Measurements from ENCODE around the gene NRN1. TPM values are rescaled to one million over a fixed set of nuclear protein-coding genes. Genes with fewer than 3 reads are reported as not detected.
A peak's percentile ranks its signal among the peaks of the same experiment; 100 is the strongest.

Gene NRN1
- total RNA-seq, 3 donors from 2014 or later (not counting 1 experiment from before 2014, with no cell fraction given), result not detected

DNA sequence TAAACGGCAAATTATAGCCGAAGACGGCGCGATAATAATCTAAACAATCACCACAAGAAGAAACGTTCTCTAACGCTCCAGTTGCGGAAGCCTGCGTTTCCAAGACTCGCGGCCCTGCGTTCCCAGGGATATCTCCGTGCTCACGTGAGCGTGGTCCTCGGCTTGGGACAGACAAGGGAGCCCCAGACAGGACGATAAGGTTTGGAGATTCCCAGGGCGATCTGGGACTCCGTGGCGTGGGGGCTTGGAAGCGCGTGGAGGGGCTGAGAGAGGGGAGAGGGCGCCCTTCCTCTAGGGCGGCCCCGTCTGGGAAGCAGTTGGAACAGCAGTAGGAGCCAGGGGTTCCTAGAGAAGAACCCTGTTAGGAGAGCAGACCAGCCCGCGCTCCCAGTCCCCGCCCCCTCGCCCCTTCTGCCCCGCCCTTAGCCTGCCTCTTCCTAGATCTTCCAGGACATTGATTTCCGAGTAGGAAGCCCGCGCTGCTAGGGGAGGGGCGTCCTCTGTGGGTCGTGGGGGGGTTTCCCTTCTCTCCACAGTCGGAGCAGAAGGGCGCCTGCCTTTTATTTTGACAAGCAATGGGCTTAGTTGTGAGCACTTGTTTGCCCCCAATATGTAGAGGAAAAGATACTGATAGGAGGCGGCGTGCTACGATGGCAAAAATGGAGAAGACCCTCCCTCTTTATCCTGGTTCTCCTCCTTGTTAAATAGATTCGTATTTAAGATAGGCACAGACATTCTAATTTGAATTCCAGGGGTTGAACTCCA is 10.6 kb downstream of the NRN1 start:
- H3K36me3 ChIP-seq (ENCODE audit: control insufficient read depth, insufficient read depth, low read length), result no peaks in the 10 kb centered on the region
- DNase-seq (peak in 1 of 2 donors; percentile 33), ATAC-seq (peak in 2 of 3 donors; percentile 14 to 19)
- WGBS (ENCODE audit: insufficient coverage), result 6% methylated on average over 38 of the region's 41 CpGs
- H3K9me3 Mint-ChIP-seq, result no peaks in the 10 kb centered on the region
- H3K9me3 ChIP-seq (ENCODE audit: control insufficient read depth, insufficient read depth, low read length), result peaks cover 31% of the 10 kb centered on the region
- TF ChIP-seq, protein P1, sequence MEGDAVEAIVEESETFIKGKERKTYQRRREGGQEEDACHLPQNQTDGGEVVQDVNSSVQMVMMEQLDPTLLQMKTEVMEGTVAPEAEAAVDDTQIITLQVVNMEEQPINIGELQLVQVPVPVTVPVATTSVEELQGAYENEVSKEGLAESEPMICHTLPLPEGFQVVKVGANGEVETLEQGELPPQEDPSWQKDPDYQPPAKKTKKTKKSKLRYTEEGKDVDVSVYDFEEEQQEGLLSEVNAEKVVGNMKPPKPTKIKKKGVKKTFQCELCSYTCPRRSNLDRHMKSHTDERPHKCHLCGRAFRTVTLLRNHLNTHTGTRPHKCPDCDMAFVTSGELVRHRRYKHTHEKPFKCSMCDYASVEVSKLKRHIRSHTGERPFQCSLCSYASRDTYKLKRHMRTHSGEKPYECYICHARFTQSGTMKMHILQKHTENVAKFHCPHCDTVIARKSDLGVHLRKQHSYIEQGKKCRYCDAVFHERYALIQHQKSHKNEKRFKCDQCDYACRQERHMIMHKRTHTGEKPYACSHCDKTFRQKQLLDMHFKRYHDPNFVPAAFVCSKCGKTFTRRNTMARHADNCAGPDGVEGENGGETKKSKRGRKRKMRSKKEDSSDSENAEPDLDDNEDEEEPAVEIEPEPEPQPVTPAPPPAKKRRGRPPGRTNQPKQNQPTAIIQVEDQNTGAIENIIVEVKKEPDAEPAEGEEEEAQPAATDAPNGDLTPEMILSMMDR (IDR thresholded peaks at IDR 0.05), result no peak
- peaks cover 53 to 60% of the 10 kb centered on the region in 2 donors for H3K4me1 Mint-ChIP-seq
- H3K27ac ChIP-seq (ENCODE audit: low read length), result no peak overlapping the region
- intact Hi-C loops (cut with micrococcal nuclease), result no loop called here
- peak overlapping the region; percentile 53 for H3K4me3 ChIP-seq (ENCODE audit: low read length)
- H3K27me3 Mint-ChIP-seq (ENCODE audit: low read depth in 2 of 2), result peaks cover 76 to 95% of the 10 kb centered on the region in 2 donors
- no peaks in the 10 kb centered on the region for H3K36me3 Mint-ChIP-seq
- H3K27ac Mint-ChIP-seq, result peak overlapping the region; percentile 51 to 79
- peak overlapping the region; percentile 89 for H3K4me3 Mint-ChIP-seq
- H3K27me3 ChIP-seq (ENCODE audit: control insufficient read depth, insufficient read depth, low read length), result peaks cover 89% of the 10 kb centered on the region
- H3K4me1 ChIP-seq (ENCODE audit: control insufficient read depth, insufficient read depth, low read length), result peaks cover 59% of the 10 kb centered on the region

DNA sequence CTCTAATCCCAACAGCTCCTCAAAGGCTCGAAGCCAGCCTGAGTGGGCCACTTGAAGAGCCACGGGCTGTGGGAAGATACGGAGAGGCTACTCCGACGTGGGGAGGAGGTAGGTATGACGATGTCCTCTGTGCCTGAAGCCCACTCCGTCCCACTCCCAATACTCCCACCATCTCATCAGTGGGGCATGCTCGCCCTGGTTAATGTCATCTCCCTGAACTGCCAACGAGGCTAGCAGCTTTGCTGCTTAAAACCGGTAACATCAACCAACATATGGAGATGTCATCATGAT is 11.1 kb downstream of the NRN1 start:
- no peaks in the 10 kb centered on the region for H3K9me3 Mint-ChIP-seq
- Histone ChIP-seq H3K4me3 (ENCODE audit: low read length) (no peak overlapping the region), H3K4me1 (ENCODE audit: control insufficient read depth, insufficient read depth, low read length) (peaks cover 59% of the 10 kb centered on the region), H3K27ac (ENCODE audit: low read length) (no peak overlapping the region), H3K36me3 (ENCODE audit: control insufficient read depth, insufficient read depth, low read length) (no peaks in the 10 kb centered on the region), H3K27me3 (ENCODE audit: control insufficient read depth, insufficient read depth, low read length) (peaks cover 86% of the 10 kb centered on the region), H3K9me3 (ENCODE audit: control insufficient read depth, insufficient read depth, low read length) (peaks cover 30% of the 10 kb centered on the region)
- H3K4me3 Mint-ChIP-seq, result peak overlapping the region; percentile 82
- ATAC-seq (no peak), DNase-seq (peak in 1 of 2 donors; percentile 33)
- peak overlapping the region; percentile 51 to 79 for H3K27ac Mint-ChIP-seq
- no peaks in the 10 kb centered on the region for H3K36me3 Mint-ChIP-seq
- H3K27me3 Mint-ChIP-seq (ENCODE audit: low read depth in 2 of 2), result peaks cover 79 to 95% of the 10 kb centered on the region in 2 donors
- 8% methylated on average over 4 of the region's 10 CpGs for WGBS (ENCODE audit: insufficient coverage)
- intact Hi-C loops (cut with micrococcal nuclease), result no loop called here
- peaks cover 53 to 60% of the 10 kb centered on the region in 2 donors for H3K4me1 Mint-ChIP-seq
- TF ChIP-seq, protein P1 (IDR thresholded peaks at IDR 0.05), result no peak

DNA sequence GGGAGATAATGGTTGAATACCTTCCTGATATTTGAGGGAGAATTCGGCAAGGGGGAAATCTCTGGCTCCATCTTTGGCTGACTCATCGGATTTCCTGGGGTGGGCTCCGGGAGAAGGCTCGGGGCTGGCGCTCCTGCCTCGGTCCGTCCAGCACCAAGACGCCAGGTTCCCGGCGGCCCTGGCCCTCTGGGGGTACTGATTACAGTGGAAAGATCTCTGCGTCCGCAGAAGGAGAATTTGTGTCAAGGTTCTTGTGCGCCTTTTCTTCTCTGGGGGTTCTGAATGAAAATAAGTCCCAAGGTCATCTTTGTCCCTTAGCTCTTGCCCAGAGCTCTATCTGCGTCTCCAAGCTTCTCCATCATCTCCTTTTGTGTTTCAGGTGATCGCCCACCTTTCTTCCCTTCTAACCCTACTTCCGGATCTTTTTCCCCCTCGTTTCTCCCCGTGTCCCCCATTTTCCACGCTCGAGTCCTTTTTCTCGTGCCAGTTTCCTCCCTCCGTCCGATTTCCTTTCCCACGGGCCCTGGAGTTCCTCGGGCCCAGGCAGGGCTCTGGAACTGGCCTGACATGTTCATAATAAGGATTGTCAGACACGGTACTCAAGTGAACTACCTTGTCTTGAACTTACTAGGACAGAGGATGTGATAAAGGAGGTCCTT is 11.6 kb downstream of the NRN1 start:
- Histone ChIP-seq H3K4me1 (ENCODE audit: control insufficient read depth, insufficient read depth, low read length) (peaks cover 59% of the 10 kb centered on the region), H3K27me3 (ENCODE audit: control insufficient read depth, insufficient read depth, low read length) (peaks cover 81% of the 10 kb centered on the region), H3K36me3 (ENCODE audit: control insufficient read depth, insufficient read depth, low read length) (no peaks in the 10 kb centered on the region), H3K27ac (ENCODE audit: low read length) (no peak overlapping the region), H3K9me3 (ENCODE audit: control insufficient read depth, insufficient read depth, low read length) (peaks cover 25% of the 10 kb centered on the region), H3K4me3 (ENCODE audit: low read length) (no peak overlapping the region)
- ATAC-seq (no peak), DNase-seq (no peak)
- 9% methylated on average over 25 of the region's 26 CpGs for WGBS (ENCODE audit: insufficient coverage)
- TF ChIP-seq, protein P1 (IDR thresholded peaks at IDR 0.05), result no peak
- peak overlapping the region; percentile 82 for H3K4me3 Mint-ChIP-seq
- no peaks in the 10 kb centered on the region for H3K9me3 Mint-ChIP-seq
- no peaks in the 10 kb centered on the region for H3K36me3 Mint-ChIP-seq
- peak overlapping the region; percentile 51 to 79 for H3K27ac Mint-ChIP-seq
- intact Hi-C loops (cut with micrococcal nuclease), result no loop called here
- H3K27me3 Mint-ChIP-seq (ENCODE audit: low read depth in 2 of 2), result peaks cover 75 to 93% of the 10 kb centered on the region in 2 donors
- H3K4me1 Mint-ChIP-seq, result peaks cover 49 to 56% of the 10 kb centered on the region in 2 donors

All from natural killer cell (primary cell).